K562 (cell line): ENCODE measurements around the gene SIT1. TPM values are rescaled to one million over a fixed set of nuclear protein-coding genes. Genes with fewer than 3 reads are reported as not detected.

Source experiments
- ATAC-seq: fragments of 200-7000 bp; cut with Tn5 transposase; 3 replicates; pipeline ENCODE4 v1.9.1; 2020; ENCODE audit warnings: moderate library complexity
- BruUV-seq: library from RNA; stranded (reverse); fragments of 400-500 nt; replicated peaks from 2 replicates; lab custom pipeline; 2021; lab: Mats Ljungman, UMichigan
- CTCF ChIA-PET: fragments of 300-600 bp; formaldehyde crosslinking; extraction: SDS; loops from one replicate; lab custom pipeline; 2021; ENCODE audit warnings: low intra/inter-chr PET ratio; lab: Yijun Ruan, JAX
- POLR2A ChIA-PET: fragments of 300-600, 350-650 bp; sonication (Branson Sonifier 250); formaldehyde crosslinking; extraction: SDS; loops from one replicate; lab custom pipeline; 2021; ENCODE audit warnings: antibody characterized with exemption, inconsistent platforms; lab: Yijun Ruan, JAX
- DNase-seq, 4 experiments: peaks; one replicate each; pipeline versions ENCODE4 v3.0.0 to v3.0.0-alpha.2; 2011 to 2018; ENCODE audit warnings: low spot score in 3 of 4, mixed read lengths in 3 of 4; ENCODE audit errors: extremely low read depth in 1 of 4
- FAIRE-seq: peaks from 2 replicates; lab custom pipeline; 2011; peaks lifted over from hg19 to GRCh38; lab: Jason Lieb, UNC
- H2AFZ ChIP-seq: 2 replicates; pipeline ENCODE4 v1.6.0; 2011; ENCODE audit warnings: low read depth, low read length, control low read depth, inconsistent platforms
- H3K27ac ChIP-seq: fragments of 200-600 bp; 3 replicates; pipeline ENCODE4 v1.8.0; 2011; ENCODE audit warnings: low read depth, mild to moderate bottlenecking, control low read depth, inconsistent platforms, low read length, moderate library complexity, mixed read lengths; ENCODE audit errors: extremely low read depth
- H3K27me3 ChIP-seq, 2 experiments: fragments of 300-600 bp in 1 of 2; 2 replicates in 1 of 2; 3 replicates in 1 of 2; pipeline versions ENCODE4 v1.6.0 to v1.8.0; 2011; ENCODE audit warnings: inconsistent platforms in 2 of 2, low read length in 2 of 2, mild to moderate bottlenecking in 1 of 2, mixed read lengths in 1 of 2, moderate library complexity in 1 of 2; ENCODE audit not compliant: control insufficient read depth in 2 of 2, insufficient read depth in 2 of 2
- H3K36me3 ChIP-seq: fragments of 300-600 bp; 3 replicates; pipeline ENCODE4 v1.8.0; 2011; ENCODE audit warnings: mild to moderate bottlenecking, low read length, inconsistent platforms; ENCODE audit not compliant: control insufficient read depth, insufficient read depth
- H3K4me1 ChIP-seq, 2 experiments: fragments of 200-600 bp in 1 of 2; replicated peaks in 1 of 2; 2 replicates in 1 of 2; 3 replicates in 1 of 2; pipeline versions ENCODE4 v1.5.1 to v1.8.0; 2011; ENCODE audit warnings: inconsistent platforms in 2 of 2, low read length in 2 of 2, mild to moderate bottlenecking in 1 of 2, mixed read lengths in 1 of 2, moderate library complexity in 1 of 2; ENCODE audit not compliant: control insufficient read depth in 2 of 2, insufficient read depth in 2 of 2
- H3K4me2 ChIP-seq: 2 replicates; pipeline ENCODE4 v1.6.1; 2011; ENCODE audit warnings: low read length, control low read depth, inconsistent platforms, mixed read lengths; ENCODE audit not compliant: insufficient read depth
- H3K4me3 ChIP-seq: fragments of 200-600 bp; sonication (generic), shearing (Covaris generic); 2 replicates; pipeline ENCODE4 v1.5.1; 2016; ENCODE audit warnings: control low read depth, inconsistent platforms
- H3K79me2 ChIP-seq: fragments of 200-600 bp; 3 replicates; pipeline ENCODE4 v1.8.0; 2011; ENCODE audit warnings: low read length, inconsistent platforms; ENCODE audit not compliant: control insufficient read depth, insufficient read depth
- H3K9ac ChIP-seq, 2 experiments: 2 replicates each; pipeline versions ENCODE4 v1.6.0 to v1.6.1; 2011; ENCODE audit warnings: low read depth in 2 of 2, low read length in 2 of 2, control low read depth in 1 of 2, inconsistent platforms in 1 of 2, mild to moderate bottlenecking in 1 of 2, mixed read lengths in 1 of 2; ENCODE audit not compliant: insufficient read depth in 1 of 2
- H3K9me1 ChIP-seq: one replicate; pipeline ENCODE4 v1.6.0; 2011; ENCODE audit warnings: inconsistent platforms, mild to moderate bottlenecking, low read length, moderate library complexity; ENCODE audit not compliant: control insufficient read depth, insufficient read depth
- H3K9me3 ChIP-seq: replicated peaks from 2 replicates; pipeline ENCODE4 v1.5.1; 2011; ENCODE audit warnings: low read depth, low read length, inconsistent platforms; ENCODE audit not compliant: control insufficient read depth, insufficient read depth
- H4K20me1 ChIP-seq: replicated peaks from 2 replicates; pipeline ENCODE4 v1.6.1; 2011; ENCODE audit warnings: low read length, inconsistent platforms, mixed read lengths; ENCODE audit not compliant: control insufficient read depth, insufficient read depth
- C11orf30 ChIP-seq: fragments of 450-650 bp; IDR thresholded peaks from 2 replicates; pipeline ENCODE4 v1.6.1; 2016; ENCODE audit warnings: low read depth, mild to moderate bottlenecking
- CEBPG ChIP-seq, 3 experiments: fragments of 200-800 bp in 1 of 3; sonication (Bioruptor generic) in 1 of 3; sonication (generic) in 1 of 3; formaldehyde crosslinking in 1 of 3; IDR thresholded peaks in 2 of 3; conservative IDR thresholded peaks in 1 of 3; 2 replicates each; pipeline versions ENCODE4 v1.6.1 to v1.8.0; 2016 to 2022; ENCODE audit warnings: missing compliant biosample characterization in 2 of 3, missing genetic modification characterization in 2 of 3, mild to moderate bottlenecking in 1 of 3, missing genetic modification reagents in 1 of 3
- E2F4 ChIP-seq: sonication (generic); formaldehyde crosslinking; IDR thresholded peaks from 2 replicates; pipeline ENCODE4 v1.8.0; 2022; ENCODE audit warnings: mild to moderate bottlenecking, low read depth, missing genetic modification reagents
- FOSL1 ChIP-seq: fragments of 200-800 bp; sonication (Bioruptor generic); conservative IDR thresholded peaks from 2 replicates; pipeline ENCODE4 v1.6.1; 2016; ENCODE audit warnings: missing genetic modification characterization, missing compliant biosample characterization
- HMGN3 ChIP-seq: IDR thresholded peaks from 2 replicates; pipeline ENCODE4 v1.6.1; 2011; ENCODE audit warnings: borderline replicate concordance, low read depth, mild to moderate bottlenecking, mixed read lengths, low read length; ENCODE audit not compliant: insufficient read length; ENCODE audit errors: extremely low read depth
- L3MBTL2 ChIP-seq: fragments of 450-650 bp; IDR thresholded peaks from 2 replicates; pipeline ENCODE4 v1.6.1; 2016; ENCODE audit warnings: mild to moderate bottlenecking, moderate library complexity
- MAFF ChIP-seq: IDR thresholded peaks from 2 replicates; pipeline ENCODE4 v1.6.1; 2012; ENCODE audit warnings: low read length, improper control_type of control experiment
- MAFG ChIP-seq: fragments of 450-650 bp; conservative IDR thresholded peaks from 2 replicates; pipeline ENCODE4 v1.6.1; 2016; ENCODE audit warnings: missing genetic modification characterization, missing compliant biosample characterization
- MAFK ChIP-seq: IDR thresholded peaks from 2 replicates; pipeline ENCODE4 v1.6.1; 2011; ENCODE audit warnings: low read length, improper control_type of control experiment
- PRDM10 ChIP-seq: fragments of 450-650 bp; IDR thresholded peaks from 2 replicates; pipeline ENCODE4 v1.6.1; 2018; ENCODE audit not compliant: partially characterized antibody
- ZNF316 ChIP-seq: fragments of 450-650 bp; IDR thresholded peaks from 2 replicates; pipeline ENCODE4 v1.6.1; 2016
- WGBS: fragments of 100-300 bp; shearing (Covaris generic); methylation state at CpG from one replicate; pipeline ENCODE4 v1.1.6; 2016; ENCODE audit warnings: low coverage, mixed read lengths; ENCODE audit not compliant: insufficient coverage; ENCODE audit errors: missing lambda C conversion rate; 5-methylcytosine and 5-hydroxymethylcytosine counted together
- in situ Hi-C: fragments of 300-500 bp; cut with MboI; formaldehyde crosslinking; loops from 4 replicates; pipeline ENCODE4 v1.15.0; 2018; ENCODE audit warnings: inconsistent platforms, mixed read lengths
- intact Hi-C: fragments of 100-400 bp; cut with micrococcal nuclease; formaldehyde crosslinking; loops from 2 replicates; pipeline ENCODE4 v1.14.2; 2022
- polyA plus RNA-seq, 8 experiments: library from polyadenylated mRNA; depleted of rRNA in 4 of 8; stranded (reverse) in 5 of 8; unstranded in 3 of 8; fragments of >200 nt; fragmentation: Nextera tagmentation in 2 of 8; fragmentation: Illumina TruSeq in 1 of 8; extraction: Ambion mirVana in 2 of 8; extraction: Trizol in 1 of 8; gene quantifications; 2 replicates each; pipeline versions ENCODE4 v1.2.1 to v1.2.3, GENCODE V29; 2011 to 2014; ENCODE audit warnings: inconsistent platforms in 1 of 8, missing spikeins in 1 of 8
- total RNA-seq, 7 experiments: library from RNA; depleted of rRNA in 6 of 7; stranded (reverse); fragments of >200 nt in 6 of 7; fragmentation: Illumina TruSeq in 2 of 7; extraction: Trizol in 2 of 7; gene quantifications; 2 replicates each; pipeline versions ENCODE4 v1.2.1 to v1.2.3, GENCODE V29; 2011 to 2021; ENCODE audit warnings: low replicate concordance in 1 of 7
- TF ChIP-seq, protein P1 (sequence below): fragments of 250-450 bp; sonication (Bioruptor Pico); IDR thresholded peaks from 2 replicates; pipeline ENCODE4 v1.4.0; 2020; ENCODE audit warnings: mild to moderate bottlenecking, moderate library complexity, borderline replicate concordance

Gene SIT1
- total and polyA plus RNA-seq, 9 of the 15 experiments (the other 6 are each of a cell fraction or from before 2014, with no cell fraction given) = not detected

DNA sequence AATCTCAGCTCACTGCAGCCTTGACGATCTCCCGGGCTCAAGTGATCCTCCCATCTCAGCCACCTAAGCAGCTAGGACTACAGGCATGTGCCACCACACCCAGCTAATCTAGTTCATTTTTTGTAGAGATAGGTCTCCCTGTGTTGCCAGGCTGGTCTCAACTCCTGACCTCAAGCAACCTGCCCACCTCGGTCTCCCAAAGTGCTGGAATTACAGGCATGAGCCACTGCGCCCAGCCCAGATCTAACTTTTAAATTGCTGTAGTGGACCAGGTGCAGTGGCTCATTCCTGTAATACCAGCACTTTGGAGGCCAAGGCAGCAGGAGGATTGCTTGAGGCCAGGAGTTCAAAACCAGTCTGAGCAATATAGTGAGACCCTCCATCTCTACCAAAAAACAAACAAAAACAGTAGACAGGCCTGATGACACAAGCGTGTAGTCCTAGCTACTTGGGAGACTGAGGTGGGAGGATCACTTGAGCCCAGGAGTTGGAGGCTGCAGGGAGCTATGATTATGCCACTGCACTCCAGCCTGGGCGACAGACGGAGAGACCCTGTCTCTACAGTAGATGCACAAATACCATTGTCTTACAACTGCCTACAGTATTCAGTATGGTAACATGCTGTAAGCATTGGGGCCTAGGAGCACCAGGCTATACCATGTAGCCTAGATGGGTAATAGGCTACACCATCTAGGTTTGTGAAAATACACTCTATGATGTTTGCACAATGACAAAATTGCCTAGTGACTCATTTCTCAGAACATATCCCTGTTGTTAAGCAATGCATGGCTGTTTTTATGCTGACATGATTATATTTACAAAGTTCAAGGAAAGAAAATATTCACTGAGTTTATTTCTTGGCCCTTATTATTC, 1.5 kb upstream of the SIT1 start:
- Histone ChIP-seq H3K27me3 (no peaks in the 10 kb centered on the region), H3K4me3 (no peak overlapping the region), H3K4me2 (no peak overlapping the region), H3K79me2 (no peaks in the 10 kb centered on the region), H3K9ac (no peak overlapping the region), H3K4me1 (peaks cover 24 to 34% of the 10 kb centered on the region in 2 experiments), H3K9me3 (no peaks in the 10 kb centered on the region), H4K20me1 (no peaks in the 10 kb centered on the region), H3K9me1 (no peaks in the 10 kb centered on the region), H3K27ac (no peak overlapping the region), H3K36me3 (no peaks in the 10 kb centered on the region), H2AFZ (no peak overlapping the region)
- intact Hi-C loops (no loop called here), in situ Hi-C loops (no loop called here)
- no peak for ATAC-seq
- peak; percentile 47 for TF ChIP-seq MAFG
- TF ChIP-seq ZNF316 = peak; percentile 88
- TF ChIP-seq CEBPG (CRISPR knock-in tag; IDR thresholded peaks at IDR 0.05) = no peak
- TF ChIP-seq CEBPG (tag; conservative IDR thresholded peaks at IDR 0.05 in 1 of 2, IDR thresholded peaks at IDR 0.05 in 1 of 2) = peak in 1 of 2 experiments; percentile 64; a peak in 1 of 4 replicates
- TF ChIP-seq C11orf30 = peak; percentile 82
- peak; percentile 60 for TF ChIP-seq PRDM10
- TF ChIP-seq, protein P1, sequence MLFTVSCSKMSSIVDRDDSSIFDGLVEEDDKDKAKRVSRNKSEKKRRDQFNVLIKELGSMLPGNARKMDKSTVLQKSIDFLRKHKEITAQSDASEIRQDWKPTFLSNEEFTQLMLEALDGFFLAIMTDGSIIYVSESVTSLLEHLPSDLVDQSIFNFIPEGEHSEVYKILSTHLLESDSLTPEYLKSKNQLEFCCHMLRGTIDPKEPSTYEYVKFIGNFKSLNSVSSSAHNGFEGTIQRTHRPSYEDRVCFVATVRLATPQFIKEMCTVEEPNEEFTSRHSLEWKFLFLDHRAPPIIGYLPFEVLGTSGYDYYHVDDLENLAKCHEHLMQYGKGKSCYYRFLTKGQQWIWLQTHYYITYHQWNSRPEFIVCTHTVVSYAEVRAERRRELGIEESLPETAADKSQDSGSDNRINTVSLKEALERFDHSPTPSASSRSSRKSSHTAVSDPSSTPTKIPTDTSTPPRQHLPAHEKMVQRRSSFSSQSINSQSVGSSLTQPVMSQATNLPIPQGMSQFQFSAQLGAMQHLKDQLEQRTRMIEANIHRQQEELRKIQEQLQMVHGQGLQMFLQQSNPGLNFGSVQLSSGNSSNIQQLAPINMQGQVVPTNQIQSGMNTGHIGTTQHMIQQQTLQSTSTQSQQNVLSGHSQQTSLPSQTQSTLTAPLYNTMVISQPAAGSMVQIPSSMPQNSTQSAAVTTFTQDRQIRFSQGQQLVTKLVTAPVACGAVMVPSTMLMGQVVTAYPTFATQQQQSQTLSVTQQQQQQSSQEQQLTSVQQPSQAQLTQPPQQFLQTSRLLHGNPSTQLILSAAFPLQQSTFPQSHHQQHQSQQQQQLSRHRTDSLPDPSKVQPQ (CRISPR knock-in tag) = no peak
- peak; percentile 52; the same call in 1 of the 2 replicates for TF ChIP-seq MAFF
- peak; percentile 55; the same call in 1 of the 2 replicates for TF ChIP-seq MAFK
- no peak for TF ChIP-seq L3MBTL2
- TF ChIP-seq FOSL1 (tag) = peak; percentile 43
- TF ChIP-seq HMGN3 = no peak
- TF ChIP-seq E2F4 = no peak
- POLR2A ChIA-PET = interaction anchor here (0.6 to 0.7 kb wide), 3 partner anchors 13 to 807 kb away, joined by 3 read pairs; no protein-coding TSS in a partner anchor
- CTCF ChIA-PET = no interaction called here
- no TSS peak for BruUV-seq
- no peak for FAIRE-seq
- 54% methylated on average over 5 of the region's 7 CpGs for WGBS
- no peak for DNase-seq
